ENCODE results near the gene ELK1. TPM values are rescaled to one million over a fixed set of nuclear protein-coding genes. Genes with fewer than 3 reads are reported as not detected.

ELK1 gene
- total RNA-seq, 1 donor from 2014 or later = 7.3 TPM

Small RNA genes lying within 50 kb of the gene (small RNA-seq; reads per million reads assigned to genes)
- not detected for gene MIR4769

Other genes with a start within 250 kb of the ELK1 start
- 6.3 TPM for gene ZNF41, start 167.3 kb downstream of the ELK1 start, total RNA-seq
- gene ARAF, start 89.4 kb downstream of the ELK1 start, total RNA-seq = 7.3 TPM
- gene TIMP1, start 68.1 kb downstream of the ELK1 start, total RNA-seq = 31.8 TPM
- not detected for gene SYN1, start 30.7 kb downstream of the ELK1 start, total RNA-seq
- 3.7 TPM for gene CFP, start 20.6 kb downstream of the ELK1 start, total RNA-seq
- gene UXT, start 8.6 kb upstream of the ELK1 start, total RNA-seq = 86.6 TPM
- gene ZNF81, start 186.3 kb upstream of the ELK1 start, total RNA-seq = 11.5 TPM